Stomach (tissue), 4 donors: Measurements from ENCODE around the gene KLHL29.

Experiments used
- CTCF ChIP-seq, 7 experiments: fragments of 450-650 bp in 4 of 7; fragments of 200-600 bp in 3 of 7; sonication (generic) in 3 of 7; IDR thresholded peaks; one replicate each; pipeline ENCODE4 v1.5.1; 2016 to 2019; ENCODE audit warnings: antibody characterized with exemption in 7 of 7, control low read depth in 2 of 7, mild to moderate bottlenecking in 1 of 7
- EP300 ChIP-seq: sonication (generic); formaldehyde crosslinking; IDR thresholded peaks from one replicate; pipeline ENCODE4 v1.6.1; 2017; ENCODE audit warnings: antibody characterized with exemption
- POLR2AphosphoS5 ChIP-seq, 3 donors: sonication (generic); formaldehyde crosslinking; IDR thresholded peaks; one replicate each; pipeline ENCODE4 v1.6.1; 2016; ENCODE audit warnings: antibody characterized with exemption in 3 of 3

DNA sequence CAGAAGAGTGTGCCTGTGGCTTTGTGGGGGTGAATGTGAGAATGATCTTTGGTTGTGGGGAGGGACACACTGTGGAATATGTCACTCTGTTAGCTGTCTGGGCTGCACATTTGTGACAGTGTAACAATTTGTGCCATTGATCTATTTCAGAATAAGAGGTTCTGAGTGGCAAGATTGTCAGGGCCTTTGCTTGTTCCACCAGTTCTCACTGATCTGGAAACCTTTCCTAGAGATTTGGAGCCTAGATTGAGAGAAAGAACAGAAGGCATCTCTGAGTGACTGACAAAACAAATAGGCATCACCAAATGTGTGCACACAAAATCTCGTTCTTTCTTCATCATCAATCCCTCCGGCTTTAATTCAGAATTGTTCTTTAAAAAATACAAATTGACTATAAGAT, 153.6 kb downstream of the KLHL29 start:
- TF ChIP-seq POLR2AphosphoS5 (IDR thresholded peaks at IDR 0.05) (no peak), CTCF (IDR thresholded peaks at IDR 0.05) (no peak), EP300 (no peak)
